ENCODE measurements around the gene PSMC3IP. TPM values are rescaled to one million over a fixed set of nuclear protein-coding genes. Genes with fewer than 3 reads are reported as not detected.

Gene PSMC3IP
- total RNA-seq, 2 experiments from 2014 or later = 32.5 to 36.2 TPM

GRCh38 chr17:42525221-42525620 lies 52.3 kb downstream of the PSMC3IP start:
- no peak overlapping the region for H3K27ac Mint-ChIP-seq
- no peak overlapping the region for H3K4me3 Mint-ChIP-seq

GRCh38 chr17:42522798-42523278 lies 54.7 kb downstream of the PSMC3IP start:
- Mint-ChIP-seq H3K36me3 (peaks cover 2% of the 10 kb centered on the region), H3K4me1 (peaks cover 10% of the 10 kb centered on the region), H3K27ac (no peak overlapping the region), H3K27me3 (no peaks in the 10 kb centered on the region), H3K9me3 (no peaks in the 10 kb centered on the region), H3K4me3 (no peak overlapping the region)
- DNase-seq = no peak

More at GRCh38 chr17:42525221-42525620, 52.3 kb downstream of the PSMC3IP start:
- DNase-seq = no peak
- Mint-ChIP-seq H3K9me3 (no peaks in the 10 kb centered on the region), H3K4me1 (peaks cover 18% of the 10 kb centered on the region), H3K36me3 (peaks cover 2% of the 10 kb centered on the region), H3K27me3 (no peaks in the 10 kb centered on the region)

Other genes starting within 250 kb of the PSMC3IP start
- 100 to 1,000 TPM; 221 to 223 TPM for gene STAT3, start 189.3 kb downstream of the PSMC3IP start, total RNA-seq
- 1 to 10 TPM; 1.7 to 1.9 TPM for gene CAVIN1, start 154.5 kb downstream of the PSMC3IP start, total RNA-seq
- 1 to 10 TPM; 3.4 to 5.6 TPM for gene ATP6V0A1, start 118.9 kb downstream of the PSMC3IP start, total RNA-seq
- gene NAGLU, start 41.5 kb downstream of the PSMC3IP start, total RNA-seq = 10 to 100 TPM; 10.6 to 13.6 TPM
- under 1 TPM; 0.25 to 0.26 TPM for gene HSD17B1, start 24.8 kb downstream of the PSMC3IP start, total RNA-seq
- 100 to 1,000 TPM; 111 TPM for gene COASY, start 15.6 kb downstream of the PSMC3IP start, total RNA-seq
- gene MLX, start 10.6 kb downstream of the PSMC3IP start, total RNA-seq = 10 to 100 TPM; 57.3 to 57.5 TPM
- 10 to 100 TPM; 18.3 to 22.7 TPM for gene RETREG3, start 31.6 kb upstream of the PSMC3IP start, total RNA-seq
- gene TUBG1, start 32.0 kb upstream of the PSMC3IP start, total RNA-seq = 10 to 100 TPM; 93.1 to 95.4 TPM
- gene TUBG2, start 81.6 kb upstream of the PSMC3IP start, total RNA-seq = 1 to 10 TPM; 7.1 to 7.8 TPM
- under 1 TPM; 0.85 to 0.90 TPM for gene PLEKHH3, start 99.3 kb upstream of the PSMC3IP start, total RNA-seq
- under 1 TPM; 0.12 to 0.25 TPM for gene CCR10, start 104.1 kb upstream of the PSMC3IP start, total RNA-seq
- under 1 TPM; 0.68 to 0.70 TPM for gene CNTNAP1, start 104.8 kb upstream of the PSMC3IP start, total RNA-seq
- 10 to 100 TPM; 14.4 to 17.5 TPM for gene EZH1, start 167.3 kb upstream of the PSMC3IP start, total RNA-seq
- not detected for gene RAMP2, start 183.5 kb upstream of the PSMC3IP start, total RNA-seq
- gene VPS25, start 195.7 kb upstream of the PSMC3IP start, total RNA-seq = 10 to 100 TPM; 90.4 to 91.7 TPM
- under 1 TPM; 0.25 to 0.26 TPM for gene WNK4, start 202.9 kb upstream of the PSMC3IP start, total RNA-seq
- 10 to 100 TPM; 42.0 to 42.2 TPM for gene COA3, start 221.0 kb upstream of the PSMC3IP start, total RNA-seq
- gene CNTD1, start 221.1 kb upstream of the PSMC3IP start, total RNA-seq = not detected
- gene BECN1, start 246.6 kb upstream of the PSMC3IP start, total RNA-seq = 10 to 100 TPM; 87.5 to 88.3 TPM